Astrocyte of the hippocampus (primary cell): Measurements from ENCODE around the gene DNAH14.
"Not testable (repeated sequence)": the region's sequence is repeated elsewhere in the genome, so short reads cannot be mapped to it uniquely, and the experiment has no call there.

ENCODE experiments used
- DNase-seq: peaks from one replicate; pipeline ENCODE4 v3.0.0; 2011; ENCODE audit warnings: low read depth, low spot score

The DNAH14 gene

DNA sequence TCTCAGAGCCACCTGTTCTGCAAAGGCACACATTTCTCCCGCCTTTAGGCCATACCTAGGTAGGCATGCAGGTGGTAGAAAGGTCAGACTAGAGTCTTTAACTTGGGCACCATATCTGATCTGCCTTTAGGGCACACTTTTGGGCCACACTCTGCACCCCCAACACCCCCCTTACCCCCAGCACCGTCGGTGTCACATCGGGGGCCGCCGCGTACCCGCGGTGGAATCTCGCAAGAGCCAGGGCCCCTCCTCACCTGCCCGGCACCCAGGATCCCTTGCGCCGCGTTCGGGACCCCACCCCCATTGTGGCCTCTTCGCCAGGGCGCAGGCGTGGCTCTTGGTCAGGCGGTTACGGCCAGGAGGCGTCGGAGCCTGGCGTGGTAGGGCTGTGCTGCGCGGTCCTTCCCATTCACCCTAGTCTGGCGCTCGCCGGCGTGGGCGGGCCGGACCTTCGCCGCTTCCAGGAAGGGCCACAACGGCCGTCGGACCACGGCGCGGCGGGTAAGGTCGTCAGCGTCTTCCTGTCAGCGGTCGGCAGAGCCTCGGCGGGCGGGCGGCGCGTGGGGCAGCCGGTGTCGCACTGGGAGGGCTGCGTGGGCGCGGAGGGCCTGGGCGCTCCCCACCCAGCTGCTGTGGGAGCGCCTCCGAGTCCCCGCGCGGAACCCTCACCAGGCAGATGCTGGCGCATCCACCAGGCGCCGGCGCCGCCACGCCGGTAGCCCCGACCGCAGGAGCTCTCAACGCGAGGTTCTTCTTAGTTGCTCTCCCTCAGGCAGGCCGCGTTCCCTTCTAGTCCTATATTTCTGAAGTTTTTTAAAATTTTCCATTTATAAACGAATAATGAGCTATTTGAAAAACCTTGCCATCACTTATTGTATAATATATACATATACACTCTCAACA is at the start of gene DNAH14:
DNAH14 (plus strand) TSS at position 341 of the 903 bp plus-strand sequence. CDS start 23,028 bp downstream, outside the sequence.
- DNase-seq, result peak; percentile 93

DNA sequence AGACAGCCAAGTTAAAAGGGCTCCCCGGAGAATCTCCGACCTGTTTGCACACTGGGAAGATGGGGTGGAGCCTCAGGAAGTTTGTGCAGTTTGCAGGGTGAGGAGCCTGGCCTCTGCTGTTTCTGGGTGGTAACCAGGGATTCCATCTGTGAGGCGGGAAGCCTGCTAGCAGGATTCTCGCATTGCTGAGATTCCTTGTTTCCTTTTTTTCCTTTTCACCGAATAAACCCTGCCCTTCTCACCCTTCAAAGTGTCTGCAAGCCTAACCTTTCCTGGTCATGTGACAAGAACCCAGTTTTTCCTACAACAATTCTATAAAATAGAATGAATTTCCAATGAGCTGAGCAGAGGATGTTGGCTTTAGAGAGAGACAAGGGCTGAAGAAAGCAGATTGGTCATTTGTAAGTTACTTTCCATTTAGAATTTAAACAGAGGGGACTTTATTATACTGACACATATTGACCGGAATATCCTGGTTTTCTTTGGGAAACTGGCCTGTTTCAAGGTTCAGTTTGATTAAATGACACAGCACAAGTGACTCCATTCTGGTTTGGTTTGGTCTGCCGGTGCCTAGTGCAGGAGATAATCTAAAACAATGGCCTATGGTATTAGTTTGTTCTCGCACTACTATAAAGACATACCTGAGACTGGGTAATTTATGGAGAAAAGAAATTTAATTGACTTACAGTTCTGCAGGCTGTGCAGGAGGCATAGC is 48.7 kb upstream of the DNAH14 start:
- DNase-seq, result peak; percentile 39

DNA sequence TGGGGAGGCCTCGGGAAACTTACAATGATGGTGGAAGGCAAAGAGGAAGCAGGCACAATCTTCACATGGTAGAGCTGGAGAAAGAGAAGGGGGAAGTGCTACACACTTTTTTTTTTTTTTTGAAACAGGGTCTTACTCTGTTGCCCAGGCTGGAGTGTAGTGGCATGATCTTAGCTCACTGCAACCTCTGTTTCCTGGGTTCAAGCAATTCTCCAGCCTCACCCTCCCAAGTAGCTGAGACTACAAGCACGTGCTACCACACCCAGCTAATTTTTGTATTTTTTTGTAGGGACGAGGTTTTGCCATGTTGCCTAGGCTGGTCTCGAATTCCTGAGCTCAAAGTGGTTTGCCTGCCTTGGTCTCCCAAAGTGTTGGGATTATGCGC is 48.2 kb upstream of the DNAH14 start:
- not testable (repeated sequence) for DNase-seq

DNA sequence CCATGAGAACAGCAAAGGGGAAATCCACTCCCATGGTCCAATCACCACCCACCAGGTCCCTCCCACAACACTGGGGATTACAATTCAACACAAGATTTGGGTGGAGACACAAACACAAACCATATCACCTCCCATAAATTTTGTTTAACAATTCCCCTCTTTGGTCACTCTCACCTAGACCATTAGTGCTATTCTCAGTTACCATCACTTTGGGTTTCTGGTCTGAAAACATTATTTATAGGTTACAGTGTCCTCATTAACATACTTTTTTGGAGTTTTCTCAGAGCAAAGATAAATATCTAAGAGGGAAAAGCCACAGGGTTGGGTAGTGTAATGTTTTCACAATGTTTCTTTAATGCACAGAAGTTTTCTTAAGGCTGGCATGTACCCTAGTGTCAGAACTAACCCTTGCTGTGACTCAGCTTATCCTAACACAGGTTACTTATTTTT is 47.7 kb upstream of the DNAH14 start:
- DNase-seq, result no peak

DNA sequence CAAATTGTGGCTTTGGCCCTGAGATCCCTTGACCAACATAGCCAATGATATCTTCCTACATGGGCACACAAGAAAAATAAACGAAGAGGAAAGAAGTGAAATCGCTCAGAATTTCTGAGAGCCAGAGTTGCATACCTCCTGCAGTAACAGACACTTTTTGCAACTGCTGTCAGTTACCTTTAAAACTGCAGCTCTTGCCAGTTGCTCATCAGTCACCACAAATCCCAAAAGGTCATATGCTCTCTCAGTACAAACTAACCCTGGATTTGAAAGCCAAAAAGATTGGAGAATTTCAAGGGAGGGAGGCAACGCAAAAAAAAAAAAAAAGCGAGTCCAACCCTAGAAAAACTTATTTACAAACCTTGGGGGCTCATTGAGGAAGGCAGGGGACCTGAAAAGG is 47.2 kb upstream of the DNAH14 start:
- DNase-seq, result no peak

DNA sequence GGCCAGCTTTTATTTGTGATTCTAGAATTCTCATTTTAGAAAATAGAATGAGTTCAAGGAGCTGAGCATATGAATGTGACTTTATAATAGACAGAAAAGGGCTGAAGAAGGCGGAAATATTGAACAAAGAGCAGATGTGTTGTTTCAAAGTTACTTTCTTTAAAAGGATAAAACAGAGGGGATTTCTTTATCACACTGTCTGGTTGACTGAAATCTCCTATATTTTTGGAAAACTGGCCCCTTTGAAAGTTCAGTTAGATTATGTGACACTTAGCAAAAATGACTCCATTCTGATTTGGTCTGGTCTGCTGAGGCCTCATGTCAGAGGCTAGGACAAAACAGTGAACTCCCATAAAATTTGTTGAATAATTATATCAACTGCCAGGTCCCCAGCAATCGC is 46.4 kb upstream of the DNAH14 start:
- DNase-seq, result no peak

DNA sequence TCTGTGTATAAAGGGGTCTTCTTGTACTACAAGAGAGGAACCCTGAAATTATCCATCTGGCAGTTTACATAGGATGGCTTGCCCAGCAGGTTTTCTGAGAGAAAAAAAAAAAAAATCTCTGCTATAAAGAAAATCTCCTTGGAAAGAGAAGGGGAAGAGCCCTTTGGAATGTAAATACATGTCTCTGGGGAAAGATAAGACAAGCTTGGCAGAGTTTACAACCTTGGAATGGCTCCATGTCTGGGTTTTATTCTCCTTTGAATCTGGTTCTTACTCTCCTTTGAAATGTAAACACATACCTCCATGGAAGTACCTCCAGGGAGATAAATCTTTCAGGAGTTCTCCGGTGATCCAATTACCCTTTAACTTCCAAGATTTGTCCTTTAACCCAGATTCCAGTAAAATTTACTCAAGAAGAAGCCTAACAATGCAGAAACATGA is 45.1 kb upstream of the DNAH14 start:
- DNase-seq, result no peak

DNA sequence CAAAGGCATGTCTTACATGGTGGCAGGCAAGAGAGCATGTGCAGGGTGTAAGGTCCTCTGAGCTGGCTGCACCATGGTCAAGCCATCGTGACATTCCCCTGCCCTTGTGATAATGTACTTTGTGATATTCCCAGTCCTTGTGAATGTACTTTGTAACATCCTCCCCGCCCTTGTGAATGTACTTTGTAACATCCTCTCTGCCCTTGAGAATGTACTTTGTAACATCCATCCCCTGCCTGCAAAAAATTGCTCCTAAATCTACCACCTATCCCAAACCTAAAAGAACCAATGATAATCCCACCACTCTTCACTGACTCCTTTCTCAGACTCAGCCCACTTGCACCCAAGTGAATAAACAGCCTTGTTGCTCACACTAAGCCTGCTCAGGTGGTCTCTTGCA is 44.1 kb upstream of the DNAH14 start:
- not testable (repeated sequence) for DNase-seq

DNA sequence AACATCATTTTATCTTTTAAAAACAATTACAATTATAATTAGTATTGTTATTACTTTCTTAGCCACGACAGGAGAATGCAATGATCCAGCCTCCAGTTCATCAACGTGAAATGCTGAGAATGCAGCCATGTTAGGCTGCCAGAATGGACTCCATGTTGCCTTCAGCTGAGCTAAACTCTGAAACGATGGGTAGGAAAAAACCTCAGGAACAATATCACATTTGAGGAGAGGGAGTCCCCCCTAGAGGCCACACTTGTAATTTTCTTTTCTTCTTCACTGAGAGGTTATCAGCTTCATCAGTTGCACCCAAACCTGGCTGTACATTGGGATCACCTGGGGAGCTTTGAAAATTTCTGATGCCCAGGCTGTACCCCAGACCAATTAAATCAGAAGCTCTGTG is 34.6 kb upstream of the DNAH14 start:
- peak; percentile 36 for DNase-seq

DNA sequence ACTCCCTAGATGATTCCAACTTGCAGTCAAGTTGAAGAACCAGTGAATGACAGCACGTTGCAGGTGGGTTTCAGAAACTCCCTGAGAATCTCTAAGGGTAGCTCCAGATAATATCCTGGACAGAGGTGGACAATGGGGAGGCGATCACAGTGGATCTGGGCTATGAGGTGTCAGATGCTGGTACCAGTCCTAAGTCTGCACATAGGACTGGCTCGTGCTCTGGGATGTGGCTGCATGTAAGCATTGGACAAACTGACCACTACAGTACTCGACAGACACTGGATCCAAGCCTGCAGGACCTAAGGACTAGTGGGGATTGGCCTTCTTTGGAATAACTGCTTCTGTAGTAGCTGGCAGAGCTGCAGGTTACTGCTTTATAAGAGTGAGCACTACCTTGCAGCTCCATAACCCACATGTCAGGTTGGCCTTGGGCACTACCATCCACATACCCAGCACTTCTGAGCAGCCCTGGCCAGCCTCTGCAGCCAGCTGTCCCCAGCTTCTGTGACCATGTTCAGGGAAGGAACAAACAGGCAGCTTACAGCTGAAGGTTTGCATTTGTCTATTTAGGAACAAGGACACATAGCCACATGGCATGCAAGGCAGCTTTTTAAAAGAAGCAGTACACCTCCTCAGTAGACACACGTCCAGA is 33.2 kb upstream of the DNAH14 start:
- DNase-seq, result no peak

DNA sequence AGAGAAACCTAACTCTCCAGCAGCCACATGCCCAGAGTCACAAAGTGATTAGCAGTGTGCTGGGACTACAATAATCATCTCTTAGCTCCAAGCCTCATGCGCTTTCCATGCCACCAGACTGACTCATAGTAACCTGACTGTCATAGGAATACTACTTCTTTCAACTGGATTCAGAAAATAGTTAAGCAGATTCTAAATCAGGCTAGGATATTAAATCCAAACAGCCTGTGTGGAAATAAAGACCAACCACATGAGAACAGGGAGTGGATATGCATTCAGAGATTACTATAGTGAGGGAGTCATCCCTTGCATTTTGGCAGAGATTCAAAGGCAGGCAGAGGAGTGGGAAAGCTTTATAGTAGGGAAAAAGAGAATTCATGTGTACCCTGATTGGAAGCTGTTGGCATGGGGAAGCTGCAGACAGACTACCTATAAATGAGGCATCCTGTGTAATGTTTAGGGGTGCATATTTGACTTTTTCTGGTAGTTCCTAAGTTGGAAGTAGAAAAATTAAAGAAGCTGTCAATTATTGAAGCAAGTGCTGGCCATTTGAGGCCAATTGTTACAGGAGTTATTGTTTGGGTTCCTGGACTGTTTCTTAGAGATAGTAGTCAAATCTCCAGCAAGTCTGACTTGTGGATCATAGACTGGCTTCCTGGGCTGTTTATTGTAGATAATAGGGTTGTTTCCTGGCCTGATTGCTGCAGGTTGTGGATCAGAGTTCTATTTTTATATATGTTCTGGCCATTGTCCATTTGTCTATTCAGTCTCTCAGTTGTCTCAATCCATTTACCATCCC is 31.7 kb upstream of the DNAH14 start:
- no peak for DNase-seq

DNA sequence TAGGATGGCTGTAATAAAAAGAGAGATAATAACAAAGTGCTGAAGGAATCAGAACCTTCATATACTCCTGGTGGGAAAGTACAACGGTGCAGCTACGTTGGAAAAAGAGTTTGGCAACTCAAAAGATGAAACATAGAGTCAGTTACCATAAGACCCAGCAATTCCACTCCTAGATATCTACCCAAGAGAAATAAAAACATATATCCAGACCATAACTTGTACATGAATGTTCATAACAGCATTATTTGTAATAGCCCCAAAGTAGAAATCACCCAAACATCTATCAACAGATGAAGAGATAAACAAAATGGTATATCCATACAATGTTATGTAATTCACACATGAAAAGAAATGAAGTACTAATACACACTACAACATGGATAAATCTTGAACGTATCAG is 30.5 kb upstream of the DNAH14 start:
- DNase-seq, result no peak

DNA sequence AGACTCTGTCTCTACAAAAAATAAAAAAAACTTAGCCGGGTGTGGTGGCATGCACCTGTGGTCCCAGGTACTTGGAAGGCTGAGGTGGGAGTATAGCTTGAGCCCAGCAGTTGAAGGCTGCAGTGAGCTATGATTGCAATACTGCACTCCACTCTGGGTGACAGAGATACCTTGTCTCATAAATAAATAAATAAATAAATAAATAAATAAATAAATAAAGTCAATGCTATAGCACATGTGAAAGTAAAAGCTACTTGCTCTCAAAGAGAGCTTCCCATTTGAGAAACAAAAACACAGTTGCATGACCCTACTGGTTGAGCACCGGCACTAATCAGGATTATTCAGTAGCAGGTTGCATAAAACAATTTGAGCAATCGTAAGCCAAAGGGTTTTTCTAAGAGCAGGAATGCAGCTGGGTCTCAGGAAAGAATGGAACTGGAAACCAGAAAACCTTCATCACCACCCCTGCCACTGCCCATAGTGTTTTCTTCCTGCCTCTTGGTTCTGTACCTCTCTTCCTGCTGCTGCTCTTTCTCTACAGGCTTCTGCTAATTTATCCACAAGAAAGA is 29.3 kb upstream of the DNAH14 start:
- no peak for DNase-seq

DNA sequence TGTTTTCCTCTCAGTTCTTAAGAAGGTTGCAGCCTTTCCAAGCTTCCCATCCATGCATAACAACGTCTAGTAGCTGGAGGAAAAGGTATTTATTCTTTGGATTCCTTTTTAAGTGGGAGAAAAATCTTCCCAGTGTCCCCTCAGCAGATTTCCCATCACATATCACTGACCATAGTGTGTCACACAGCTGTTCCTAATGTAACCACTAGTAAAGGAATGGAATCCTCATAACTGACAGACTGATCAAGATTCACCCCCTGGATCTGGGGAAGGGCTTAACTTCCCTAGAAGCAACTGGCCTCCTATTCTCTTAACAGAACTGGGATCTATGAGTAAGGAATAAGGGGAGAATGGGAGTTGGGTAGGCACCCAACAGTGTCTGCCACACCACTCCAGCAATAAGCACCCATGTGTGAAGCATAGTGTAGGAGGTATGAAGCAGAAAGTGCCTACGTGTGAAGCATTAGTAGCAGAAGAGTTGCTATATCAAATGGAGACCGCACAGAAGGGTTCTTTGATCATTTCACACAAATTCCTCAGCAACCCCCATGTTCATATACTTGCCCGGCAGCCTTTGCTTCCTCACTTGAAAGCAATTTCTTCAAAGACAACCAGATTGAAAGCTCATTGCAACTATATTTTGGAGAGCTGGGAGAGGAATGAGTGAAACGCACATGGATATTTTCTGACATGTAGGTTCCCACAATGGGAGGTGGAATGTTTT is 28.2 kb upstream of the DNAH14 start:
- no peak for DNase-seq

DNA sequence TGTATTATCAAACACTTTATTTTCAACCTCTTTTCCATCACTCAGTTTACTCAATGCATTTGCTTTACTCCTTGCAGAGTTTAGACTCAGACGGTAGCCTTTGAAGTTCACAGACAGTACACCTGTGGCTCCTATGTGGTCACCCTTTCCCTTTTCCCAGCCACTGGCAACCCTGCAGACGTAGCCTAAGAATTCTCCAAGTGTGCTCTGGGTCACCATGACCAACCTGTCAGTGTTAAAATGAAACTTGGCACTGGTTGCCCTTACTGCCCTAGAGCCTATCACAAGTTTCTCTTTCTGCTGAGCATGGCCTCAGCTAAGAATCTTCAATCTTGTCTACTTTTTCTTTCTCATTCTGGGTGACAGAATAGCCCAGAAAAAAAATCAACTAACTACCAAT is 25.5 kb upstream of the DNAH14 start:
- no peak for DNase-seq

DNA sequence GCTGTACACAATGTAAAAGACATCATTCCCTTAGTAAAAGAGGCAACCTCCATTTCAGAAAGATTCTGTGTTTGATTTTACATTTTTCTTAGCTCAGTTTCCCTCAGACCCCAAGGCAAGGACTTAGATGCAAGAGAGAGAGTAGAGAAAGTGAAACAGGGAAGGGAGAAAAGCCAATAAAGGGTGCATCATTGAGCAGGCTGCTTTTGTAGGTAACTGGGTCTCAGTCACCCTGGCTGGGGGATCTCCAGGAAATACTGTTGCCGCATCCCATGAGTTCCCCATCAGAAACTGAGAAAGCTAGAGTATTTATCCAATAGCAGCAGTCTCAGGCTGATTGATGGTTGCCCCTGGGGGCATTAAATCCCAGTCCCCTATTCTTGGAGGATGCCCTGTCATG is 23.1 kb upstream of the DNAH14 start:
- DNase-seq, result no peak

DNA sequence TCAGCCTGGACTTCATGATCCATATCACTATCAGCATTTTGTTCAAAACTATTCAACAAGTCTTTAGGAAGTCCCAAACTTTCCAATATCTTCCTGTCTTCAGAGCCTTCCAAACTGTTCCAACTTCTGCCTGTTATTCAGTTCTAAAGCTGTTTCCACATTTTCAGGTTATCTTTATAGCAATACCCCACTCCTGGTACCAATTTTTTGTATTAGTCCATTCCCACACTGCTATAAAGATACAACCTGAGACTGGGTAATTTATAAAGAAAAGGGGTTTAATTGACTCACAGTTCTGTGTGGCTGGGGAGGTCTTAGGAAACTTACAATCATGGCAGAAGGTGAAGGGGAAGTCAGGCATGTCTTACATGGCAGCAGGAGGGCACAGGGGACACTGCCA is 18.3 kb upstream of the DNAH14 start:
- DNase-seq, result no peak

DNA sequence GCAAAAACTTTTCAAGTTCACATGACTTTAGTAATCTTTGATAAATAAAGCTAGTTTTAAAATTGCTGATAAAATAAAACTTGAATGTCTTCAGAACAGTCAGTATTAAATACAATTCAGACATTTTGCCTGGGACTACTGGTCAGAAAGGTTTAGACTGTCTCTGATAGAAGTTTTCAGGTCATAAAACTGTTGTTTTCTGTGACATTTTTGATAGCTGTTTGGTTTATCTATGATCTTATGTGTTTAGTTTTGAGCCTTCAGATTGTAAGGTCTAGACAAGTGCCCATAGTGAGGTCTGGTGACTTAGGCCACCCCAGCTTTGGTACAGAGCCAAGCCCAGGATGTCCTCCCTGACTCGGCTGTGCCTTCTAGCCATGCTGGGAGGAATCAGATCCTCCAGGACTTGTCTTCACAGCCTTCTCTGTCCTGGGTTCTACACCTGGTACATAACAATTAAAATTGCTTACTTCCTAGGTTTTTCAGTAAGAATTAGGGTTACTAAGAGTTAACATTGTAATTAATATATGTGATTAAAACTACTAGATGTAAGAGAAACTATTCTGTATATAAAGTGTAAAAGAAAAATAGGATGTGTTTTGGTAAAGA is 15.1 kb upstream of the DNAH14 start:
- peak; percentile 9 for DNase-seq

DNA sequence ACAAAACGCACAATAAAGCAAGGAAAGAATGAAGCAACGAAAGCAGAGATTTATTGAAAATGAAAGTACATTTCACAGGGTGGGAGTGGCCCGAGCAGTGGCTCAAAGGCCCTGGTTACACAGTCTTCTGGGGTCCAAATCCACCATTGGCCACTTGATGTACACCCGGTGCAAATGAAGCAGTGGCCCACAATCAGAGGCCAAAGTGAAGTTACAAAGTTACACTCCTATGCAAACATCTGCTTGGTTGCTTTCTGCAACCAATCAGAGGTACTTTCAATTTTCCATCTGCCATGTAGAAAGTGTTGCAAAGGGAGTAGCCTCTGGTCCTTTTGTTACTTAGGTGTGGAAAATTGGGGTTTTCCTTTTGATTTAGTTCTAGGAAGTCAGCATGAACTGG is 10.0 kb upstream of the DNAH14 start:
- DNase-seq, result no peak

DNA sequence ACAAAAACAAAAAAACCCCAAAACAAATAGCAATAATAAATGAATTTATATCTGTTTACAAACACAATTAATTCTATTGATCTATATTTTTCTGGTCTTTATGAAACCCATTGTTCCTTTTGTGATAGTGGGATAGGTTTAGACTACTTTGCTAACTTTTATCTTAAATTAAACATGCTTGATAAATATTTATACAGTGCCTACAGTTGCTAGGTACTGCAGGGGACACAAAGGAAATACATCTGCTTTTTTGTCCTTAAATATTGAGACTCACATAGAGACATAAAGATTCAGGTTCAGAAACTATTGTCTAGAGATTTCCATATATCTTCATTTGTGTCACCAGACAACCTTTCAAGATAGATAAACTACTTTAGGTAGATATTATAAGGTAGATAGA is 8.5 kb upstream of the DNAH14 start:
- DNase-seq, result no peak
